Measurements from ENCODE around the gene TSPAN14. TPM values are rescaled to one million over a fixed set of nuclear protein-coding genes. Genes with fewer than 3 reads are reported as not detected.

TSPAN14 gene
- total and polyA plus RNA-seq, 10 of the 15 experiments (the other 5 are each of a cell fraction or from before 2014, with no cell fraction given): 2.5 to 31.7 (median 17.9) TPM

DNA sequence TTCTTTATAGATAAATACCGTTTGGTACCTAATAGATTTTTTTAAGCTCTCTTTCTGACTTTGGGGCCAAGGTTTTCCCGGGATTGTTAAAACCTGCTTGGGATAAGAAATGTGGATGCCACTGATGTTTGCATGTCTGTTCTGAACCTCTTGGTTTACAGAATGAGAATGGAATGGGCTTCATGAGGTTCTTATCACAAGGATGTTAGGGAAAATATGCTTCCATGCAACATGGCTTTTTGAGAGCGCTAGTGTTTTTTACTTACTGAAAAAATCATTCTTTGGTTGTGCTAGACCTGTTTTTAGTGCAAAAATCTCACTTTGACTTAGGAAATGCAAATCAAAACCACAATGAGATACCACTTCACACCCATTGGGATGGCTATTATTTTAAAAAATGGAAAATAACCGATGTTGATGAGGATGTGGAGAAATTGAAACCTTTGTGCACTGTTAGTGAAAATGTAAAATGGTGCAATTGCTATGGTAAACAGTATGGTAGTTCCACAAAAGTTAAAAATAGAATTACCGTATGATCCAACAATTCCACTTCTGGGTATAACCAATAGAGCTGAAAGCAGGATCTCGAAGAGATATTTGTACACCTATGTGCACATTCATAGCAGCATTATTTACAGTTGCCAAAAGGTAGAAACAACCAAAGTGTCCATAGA, 38.9 kb downstream of the TSPAN14 start (continued):
- TF ChIP-seq, protein P1, sequence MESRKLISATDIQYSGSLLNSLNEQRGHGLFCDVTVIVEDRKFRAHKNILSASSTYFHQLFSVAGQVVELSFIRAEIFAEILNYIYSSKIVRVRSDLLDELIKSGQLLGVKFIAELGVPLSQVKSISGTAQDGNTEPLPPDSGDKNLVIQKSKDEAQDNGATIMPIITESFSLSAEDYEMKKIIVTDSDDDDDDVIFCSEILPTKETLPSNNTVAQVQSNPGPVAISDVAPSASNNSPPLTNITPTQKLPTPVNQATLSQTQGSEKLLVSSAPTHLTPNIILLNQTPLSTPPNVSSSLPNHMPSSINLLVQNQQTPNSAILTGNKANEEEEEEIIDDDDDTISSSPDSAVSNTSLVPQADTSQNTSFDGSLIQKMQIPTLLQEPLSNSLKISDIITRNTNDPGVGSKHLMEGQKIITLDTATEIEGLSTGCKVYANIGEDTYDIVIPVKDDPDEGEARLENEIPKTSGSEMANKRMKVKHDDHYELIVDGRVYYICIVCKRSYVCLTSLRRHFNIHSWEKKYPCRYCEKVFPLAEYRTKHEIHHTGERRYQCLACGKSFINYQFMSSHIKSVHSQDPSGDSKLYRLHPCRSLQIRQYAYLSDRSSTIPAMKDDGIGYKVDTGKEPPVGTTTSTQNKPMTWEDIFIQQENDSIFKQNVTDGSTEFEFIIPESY (IDR thresholded peaks at IDR 0.05): peak; percentile 93
- TF ChIP-seq STAT1 (conservative IDR thresholded peaks at IDR 0.05): no peak
- TF ChIP-seq SPI1 (IDR thresholded peaks at IDR 0.05; ENCODE audit: borderline replicate concordance, insufficient read depth, low read depth, low read length): no peak
- no peak for TF ChIP-seq GATAD2B (conservative IDR thresholded peaks at IDR 0.05; ENCODE audit: low read depth)
- peak; percentile 61 for TF ChIP-seq MTA2 (IDR thresholded peaks at IDR 0.05; ENCODE audit: low read depth)
- TF ChIP-seq RUNX3 (IDR thresholded peaks at IDR 0.05; ENCODE audit: low read length): peak; percentile 87
- TF ChIP-seq SREBF2 (IDR thresholded peaks at IDR 0.05; ENCODE audit: low read length): no peak
- TF ChIP-seq, protein P2, sequence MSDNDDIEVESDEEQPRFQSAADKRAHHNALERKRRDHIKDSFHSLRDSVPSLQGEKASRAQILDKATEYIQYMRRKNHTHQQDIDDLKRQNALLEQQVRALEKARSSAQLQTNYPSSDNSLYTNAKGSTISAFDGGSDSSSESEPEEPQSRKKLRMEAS (IDR thresholded peaks at IDR 0.05; ENCODE audit: low read depth, low read length): no peak
- TF ChIP-seq HDGF (IDR thresholded peaks at IDR 0.05): no peak
- TF ChIP-seq TBL1XR1 (IDR thresholded peaks at IDR 0.05; ENCODE audit: low read depth, low read length): no peak
- TF ChIP-seq PAX8 (IDR thresholded peaks at IDR 0.05): no peak
- no peak for TF ChIP-seq SP1 (IDR thresholded peaks at IDR 0.05; ENCODE audit: low read depth, low read length)
- TF ChIP-seq KDM1A (IDR thresholded peaks at IDR 0.05; ENCODE audit: borderline replicate concordance): no peak
- no peak for TF ChIP-seq IRF4 (IDR thresholded peaks at IDR 0.05; ENCODE audit: low read depth, low read length)
- TF ChIP-seq BMI1 (IDR thresholded peaks at IDR 0.05; ENCODE audit: borderline replicate concordance): no peak
- TF ChIP-seq MYB (IDR thresholded peaks at IDR 0.05; ENCODE audit: borderline replicate concordance, low read depth, low read length): no peak
- no peak for TF ChIP-seq FOXM1 (IDR thresholded peaks at IDR 0.05; ENCODE audit: low read depth, low read length)
- TF ChIP-seq JUNB (IDR thresholded peaks at IDR 0.05): peak; percentile 33; the same call in 1 of the 2 replicates
- TF ChIP-seq FOS (IDR thresholded peaks at IDR 0.05; ENCODE audit: borderline replicate concordance, extremely low read depth, insufficient read length): no peak
- peak; percentile 51; the same call in 1 of the 2 replicates for TF ChIP-seq NFIC (IDR thresholded peaks at IDR 0.05; ENCODE audit: low read depth, low read length)
- no peak for TF ChIP-seq CHD4 (IDR thresholded peaks at IDR 0.05)
- no peak for TF ChIP-seq EED (IDR thresholded peaks at IDR 0.05; ENCODE audit: low read depth)
- TF ChIP-seq ETV6 (conservative IDR thresholded peaks at IDR 0.05 in 1 of 2, IDR thresholded peaks at IDR 0.05 in 1 of 2; ENCODE audit: borderline replicate concordance in 1 of 2, low read depth in 1 of 2): no peak
- TF ChIP-seq ZNF274 (IDR thresholded peaks at IDR 0.05; ENCODE audit: insufficient read depth, insufficient read length): no peak
- no peak for TF ChIP-seq JUND (IDR thresholded peaks at IDR 0.05; ENCODE audit: low read depth, low read length)
- no peak for TF ChIP-seq TCF3 (IDR thresholded peaks at IDR 0.05; ENCODE audit: borderline replicate concordance, insufficient read depth, low read depth, low read length)
- no peak for TF ChIP-seq MEF2B (IDR thresholded peaks at IDR 0.05; ENCODE audit: partially characterized antibody, poor library complexity, severe bottlenecking)
- TF ChIP-seq HCFC1 (IDR thresholded peaks at IDR 0.05; ENCODE audit: low read length): no peak
- TF ChIP-seq, protein P3, sequence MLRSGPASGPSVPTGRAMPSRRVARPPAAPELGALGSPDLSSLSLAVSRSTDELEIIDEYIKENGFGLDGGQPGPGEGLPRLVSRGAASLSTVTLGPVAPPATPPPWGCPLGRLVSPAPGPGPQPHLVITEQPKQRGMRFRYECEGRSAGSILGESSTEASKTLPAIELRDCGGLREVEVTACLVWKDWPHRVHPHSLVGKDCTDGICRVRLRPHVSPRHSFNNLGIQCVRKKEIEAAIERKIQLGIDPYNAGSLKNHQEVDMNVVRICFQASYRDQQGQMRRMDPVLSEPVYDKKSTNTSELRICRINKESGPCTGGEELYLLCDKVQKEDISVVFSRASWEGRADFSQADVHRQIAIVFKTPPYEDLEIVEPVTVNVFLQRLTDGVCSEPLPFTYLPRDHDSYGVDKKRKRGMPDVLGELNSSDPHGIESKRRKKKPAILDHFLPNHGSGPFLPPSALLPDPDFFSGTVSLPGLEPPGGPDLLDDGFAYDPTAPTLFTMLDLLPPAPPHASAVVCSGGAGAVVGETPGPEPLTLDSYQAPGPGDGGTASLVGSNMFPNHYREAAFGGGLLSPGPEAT (IDR thresholded peaks at IDR 0.05; ENCODE audit: low read depth): peak; percentile 77
- TF ChIP-seq TAF1 (IDR thresholded peaks at IDR 0.05; ENCODE audit: borderline replicate concordance, low read depth, low read length): no peak
- no peak for TF ChIP-seq POLR2AphosphoS5 (IDR thresholded peaks at IDR 0.05; ENCODE audit: low read length)
